H1 (cell line): ENCODE measurements around the gene PPP1R13B. TPM values are rescaled to one million over a fixed set of nuclear protein-coding genes. Genes with fewer than 3 reads are reported as not detected.
A peak's percentile ranks its signal among the peaks of the same experiment; 100 is the strongest.

ENCODE experiments used
- POLR2A ChIP-seq, 2 experiments: IDR thresholded peaks; 1 replicate in 1 of 2; 2 replicates in 1 of 2; pipeline ENCODE4 v1.6.1; 2011; ENCODE audit warnings: low read depth in 2 of 2, low read length in 2 of 2, mild to moderate bottlenecking in 2 of 2; ENCODE audit errors: control extremely low read depth in 1 of 2
- polyA plus RNA-seq, 7 experiments: library from polyadenylated mRNA; depleted of rRNA in 3 of 7; stranded (reverse) in 5 of 7; unstranded in 2 of 7; fragments of >200 nt in 5 of 7; fragments of 200-250 nt in 2 of 7; gene quantifications; 1 replicate in 5 of 7; 2 replicates in 1 of 7; 4 replicates in 1 of 7; pipeline versions ENCODE4 v1.2.1 to v1.2.3, GENCODE V29; 2011 to 2013; ENCODE audit warnings: missing spikeins in 2 of 7, mixed read lengths in 2 of 7
- total RNA-seq: library from RNA; stranded (reverse); fragmentation: NEBNext Ultra II Directional; extraction: Animal tissue kit (Norgen Biotek cat#: 25700); gene quantifications from 2 replicates; pipeline ENCODE4 v1.2.1, GENCODE V29; 2021
- TF ChIP-seq, protein P1 (sequence below): IDR thresholded peaks from 2 replicates; pipeline ENCODE4 v1.6.1; 2012; ENCODE audit warnings: inconsistent platforms

Gene PPP1R13B
- total and polyA plus RNA-seq, 2 of the 8 experiments (the other 6 are each of a cell fraction or from before 2014, with no cell fraction given): 2.6 to 8.9 TPM

DNA sequence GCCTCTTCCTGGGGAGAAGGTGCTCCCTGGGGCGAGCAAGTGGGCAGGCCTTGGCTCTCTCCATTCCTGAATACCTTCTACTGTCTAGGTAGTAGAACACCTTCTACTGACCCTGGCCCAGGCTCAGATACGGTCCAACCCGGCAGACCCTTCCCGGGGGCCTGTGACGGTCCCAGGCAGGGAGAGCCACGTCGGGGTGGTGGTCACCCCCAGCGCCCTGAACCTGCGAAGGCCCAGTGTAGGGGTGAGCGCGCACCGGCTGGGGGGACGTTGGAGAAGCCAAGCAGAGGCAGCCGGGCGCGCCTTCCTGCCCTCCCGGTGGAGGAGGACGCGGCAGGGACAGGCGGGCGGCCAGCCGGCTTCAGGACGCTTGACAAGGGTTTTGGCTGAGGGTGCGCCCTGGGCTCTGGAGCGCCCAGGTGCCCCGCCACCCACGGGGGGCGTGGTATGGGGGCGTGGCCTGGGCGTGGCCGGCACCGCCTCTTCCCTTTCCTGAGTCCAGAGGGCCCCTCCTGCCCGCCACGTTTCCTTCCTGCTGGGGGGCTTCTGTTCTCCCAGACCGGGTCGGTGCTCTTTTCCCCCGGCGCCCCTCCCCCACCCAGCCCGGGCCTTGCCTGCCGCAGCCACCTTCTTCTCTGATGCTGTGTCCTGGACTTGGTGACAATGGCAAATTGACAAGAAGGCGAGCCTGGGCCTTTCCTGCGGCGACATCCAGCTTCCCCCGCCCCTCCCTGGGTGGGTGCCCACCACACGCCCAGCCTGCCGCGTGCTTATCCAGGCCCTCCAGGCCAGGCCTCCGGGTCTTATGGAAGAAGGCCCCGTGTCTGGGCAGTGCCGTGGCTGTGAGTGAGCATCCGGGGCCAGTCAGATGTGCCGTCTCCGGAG is 24.5 kb upstream of the PPP1R13B start (continued):
- TF ChIP-seq, protein P1, sequence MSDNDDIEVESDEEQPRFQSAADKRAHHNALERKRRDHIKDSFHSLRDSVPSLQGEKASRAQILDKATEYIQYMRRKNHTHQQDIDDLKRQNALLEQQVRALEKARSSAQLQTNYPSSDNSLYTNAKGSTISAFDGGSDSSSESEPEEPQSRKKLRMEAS: 0 out of 2 replicates have a peak, but pooled peaks have one; percentile 35
- TF ChIP-seq POLR2A (IDR thresholded peaks at IDR 0.05; ENCODE audit: control extremely low read depth in 1 of 2, low read depth in 2 of 2, low read length in 2 of 2): no peak
